ENCODE data around the gene ZBTB24.

ZBTB24 gene

GRCh38 chr6:109455437-109456110 is 27.4 kb downstream of the ZBTB24 start, which contains the start of gene MICAL1:
MICAL1 (minus strand) TSS chr6:109455772; CDS start chr6:109454196, 1,576 bp downstream.
- DNase-seq, result peak; percentile 84
- H3K27ac Mint-ChIP-seq, result peak within 1 kb of the TSS; percentile 100
- H3K9me3 Mint-ChIP-seq, result no peaks in the 10 kb centered on the region
- peaks cover 43 to 81% of the 10 kb centered on the region in 2 donors for H3K4me1 Mint-ChIP-seq
- peak; percentile 64 to 66 for ATAC-seq (replicated peaks)
- peak within 1 kb of the TSS; percentile 93 to 96 for H3K4me3 Mint-ChIP-seq
- H3K36me3 Mint-ChIP-seq, result peaks cover 22 to 54% of the 10 kb centered on the region in 2 donors
- no peaks in the 10 kb centered on the region for H3K27me3 Mint-ChIP-seq

DNA sequence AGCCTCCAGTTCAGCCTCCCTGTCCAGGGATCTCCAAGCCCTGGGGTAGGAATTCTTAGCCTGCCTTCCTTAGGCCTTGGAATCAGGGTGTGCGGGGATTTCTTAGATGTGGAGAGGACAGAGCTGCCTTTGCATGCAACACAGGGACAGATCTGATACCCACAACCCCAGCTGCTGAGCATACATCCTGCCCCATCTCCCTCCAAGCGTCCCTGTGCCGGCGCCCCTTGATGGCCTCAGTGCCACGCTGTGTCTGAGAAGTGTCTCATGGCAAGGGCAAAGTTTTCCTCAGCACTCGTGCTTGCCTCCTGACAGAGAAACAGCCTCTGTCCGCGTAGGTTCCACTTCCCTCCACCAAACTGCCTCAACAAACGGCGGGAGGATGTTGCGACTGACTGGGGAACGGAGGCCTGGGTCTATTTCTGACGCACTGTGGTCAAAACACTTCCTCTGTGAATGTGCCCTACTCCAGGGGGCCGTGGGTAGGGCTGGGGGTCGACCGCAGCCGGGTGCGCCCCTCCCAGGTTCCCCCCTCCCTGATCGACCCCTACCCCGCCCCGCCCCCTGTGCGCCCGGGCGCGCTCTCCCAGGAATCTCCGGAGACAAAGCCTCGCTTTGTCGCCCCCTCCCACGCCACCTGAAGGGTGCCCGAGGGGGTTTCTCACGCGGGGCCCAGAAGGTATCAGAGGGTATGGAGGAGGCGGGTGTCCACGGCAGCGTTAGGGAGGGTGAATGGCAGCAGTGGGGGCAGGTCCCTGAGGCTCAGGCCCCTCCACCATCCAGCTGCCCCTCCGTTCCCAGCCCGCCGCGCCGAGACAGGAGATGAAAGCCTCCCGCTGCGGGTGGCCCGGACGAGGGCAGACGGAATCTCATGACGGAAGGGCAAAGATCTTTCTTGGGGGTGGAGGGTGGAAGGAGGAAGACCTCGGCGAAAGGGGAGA is 28.3 kb downstream of the ZBTB24 start:
- peak overlapping the region; percentile 100 for H3K27ac Mint-ChIP-seq
- peaks cover 27 to 58% of the 10 kb centered on the region in 2 donors for H3K36me3 Mint-ChIP-seq
- peak; percentile 86 for DNase-seq
- H3K9me3 Mint-ChIP-seq, result no peaks in the 10 kb centered on the region
- H3K4me3 Mint-ChIP-seq, result peak overlapping the region; percentile 93 to 96
- no peaks in the 10 kb centered on the region for H3K27me3 Mint-ChIP-seq
- H3K4me1 Mint-ChIP-seq, result peaks cover 48 to 82% of the 10 kb centered on the region in 2 donors
- ATAC-seq (replicated peaks), result peak; percentile 62 to 64

- Mint-ChIP-seq H3K27me3 (no peaks in the 10 kb centered on the region), H3K4me3 (peak overlapping the region; percentile 93 to 96), H3K27ac (peak overlapping the region; percentile 100), H3K36me3 (peaks cover 30 to 63% of the 10 kb centered on the region in 2 donors), H3K9me3 (no peaks in the 10 kb centered on the region), H3K4me1 (peaks cover 45 to 82% of the 10 kb centered on the region in 2 donors)
- DNase-seq (no peak), ATAC-seq (replicated peaks) (no peak)
Measured at GRCh38 chr6:109453594-109454495, 29.2 kb downstream of the ZBTB24 start.

- peaks cover 34 to 65% of the 10 kb centered on the region in 2 donors for H3K36me3 Mint-ChIP-seq
- H3K9me3 Mint-ChIP-seq, result no peaks in the 10 kb centered on the region
- H3K4me1 Mint-ChIP-seq, result peaks cover 47 to 82% of the 10 kb centered on the region in 2 donors
- no peak for DNase-seq
- H3K4me3 Mint-ChIP-seq, result peak overlapping the region; percentile 93 to 96
- ATAC-seq (replicated peaks), result no peak
- peak overlapping the region; percentile 76 for H3K27ac Mint-ChIP-seq
- no peaks in the 10 kb centered on the region for H3K27me3 Mint-ChIP-seq
Measured at GRCh38 chr6:109453156-109453555, 29.9 kb downstream of the ZBTB24 start.

- H3K4me3 Mint-ChIP-seq, result peak overlapping the region in 1 of 2 donors; percentile 25
- ATAC-seq (replicated peaks) (no peak), DNase-seq (no peak)
- no peaks in the 10 kb centered on the region for H3K9me3 Mint-ChIP-seq
- H3K36me3 Mint-ChIP-seq, result peaks cover 40 to 70% of the 10 kb centered on the region in 2 donors
- peak overlapping the region; percentile 76 for H3K27ac Mint-ChIP-seq
- H3K4me1 Mint-ChIP-seq, result peaks cover 52 to 78% of the 10 kb centered on the region in 2 donors
- no peaks in the 10 kb centered on the region for H3K27me3 Mint-ChIP-seq
Measured at GRCh38 chr6:109452181-109452580, 30.8 kb downstream of the ZBTB24 start.

DNA sequence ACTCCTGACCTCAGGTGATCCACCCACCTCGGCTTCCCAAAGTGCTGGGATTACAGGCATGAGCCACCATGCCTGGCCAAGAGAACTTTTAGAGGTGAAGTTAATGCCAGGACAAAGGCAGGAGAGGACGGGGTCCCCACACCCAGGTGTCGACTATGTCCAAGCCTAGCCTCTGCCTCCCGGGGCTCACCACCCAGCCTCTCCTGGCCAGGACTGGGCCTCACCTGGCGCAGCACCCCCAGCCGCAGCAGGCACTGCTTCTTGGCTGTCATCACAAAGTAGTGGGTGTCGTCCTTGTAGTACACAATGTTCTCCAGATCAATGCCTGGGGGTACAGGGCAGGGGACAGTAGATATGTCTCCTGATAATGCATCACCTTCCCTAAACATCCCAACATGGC is 31.6 kb downstream of the ZBTB24 start:
- Mint-ChIP-seq H3K4me1 (peaks cover 49 to 76% of the 10 kb centered on the region in 2 donors), H3K36me3 (peaks cover 45 to 68% of the 10 kb centered on the region in 2 donors), H3K9me3 (no peaks in the 10 kb centered on the region), H3K27me3 (no peaks in the 10 kb centered on the region), H3K27ac (peak overlapping the region; percentile 76), H3K4me3 (no peak overlapping the region)
- no peak for DNase-seq
- ATAC-seq (replicated peaks), result no peak

DNA sequence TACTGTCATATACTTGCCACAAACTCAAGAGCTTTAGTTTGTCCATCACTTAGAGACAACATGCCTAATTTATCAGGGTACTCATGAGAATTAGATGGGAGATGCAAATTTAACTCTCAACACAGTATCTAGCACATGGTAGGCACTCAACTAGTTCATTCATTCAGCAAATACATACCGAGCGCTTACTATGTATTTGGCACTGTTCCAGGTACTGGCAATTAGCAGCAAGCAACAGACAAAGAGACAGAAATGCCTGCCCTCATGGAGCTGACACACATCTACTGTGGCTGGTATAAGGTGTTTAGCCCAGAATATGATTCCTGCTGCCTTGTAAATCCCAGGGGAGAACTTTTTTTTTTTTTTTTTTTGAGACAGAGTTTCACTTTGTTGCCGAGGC is 32.2 kb downstream of the ZBTB24 start:
- H3K4me1 Mint-ChIP-seq, result peaks cover 49 to 77% of the 10 kb centered on the region in 2 donors
- peak overlapping the region; percentile 47 for H3K27ac Mint-ChIP-seq
- no peaks in the 10 kb centered on the region for H3K27me3 Mint-ChIP-seq
- no peak for DNase-seq
- H3K9me3 Mint-ChIP-seq, result no peaks in the 10 kb centered on the region
- ATAC-seq (replicated peaks), result no peak
- H3K4me3 Mint-ChIP-seq, result peak overlapping the region; percentile 8 to 14
- H3K36me3 Mint-ChIP-seq, result peaks cover 45 to 74% of the 10 kb centered on the region in 2 donors

DNA sequence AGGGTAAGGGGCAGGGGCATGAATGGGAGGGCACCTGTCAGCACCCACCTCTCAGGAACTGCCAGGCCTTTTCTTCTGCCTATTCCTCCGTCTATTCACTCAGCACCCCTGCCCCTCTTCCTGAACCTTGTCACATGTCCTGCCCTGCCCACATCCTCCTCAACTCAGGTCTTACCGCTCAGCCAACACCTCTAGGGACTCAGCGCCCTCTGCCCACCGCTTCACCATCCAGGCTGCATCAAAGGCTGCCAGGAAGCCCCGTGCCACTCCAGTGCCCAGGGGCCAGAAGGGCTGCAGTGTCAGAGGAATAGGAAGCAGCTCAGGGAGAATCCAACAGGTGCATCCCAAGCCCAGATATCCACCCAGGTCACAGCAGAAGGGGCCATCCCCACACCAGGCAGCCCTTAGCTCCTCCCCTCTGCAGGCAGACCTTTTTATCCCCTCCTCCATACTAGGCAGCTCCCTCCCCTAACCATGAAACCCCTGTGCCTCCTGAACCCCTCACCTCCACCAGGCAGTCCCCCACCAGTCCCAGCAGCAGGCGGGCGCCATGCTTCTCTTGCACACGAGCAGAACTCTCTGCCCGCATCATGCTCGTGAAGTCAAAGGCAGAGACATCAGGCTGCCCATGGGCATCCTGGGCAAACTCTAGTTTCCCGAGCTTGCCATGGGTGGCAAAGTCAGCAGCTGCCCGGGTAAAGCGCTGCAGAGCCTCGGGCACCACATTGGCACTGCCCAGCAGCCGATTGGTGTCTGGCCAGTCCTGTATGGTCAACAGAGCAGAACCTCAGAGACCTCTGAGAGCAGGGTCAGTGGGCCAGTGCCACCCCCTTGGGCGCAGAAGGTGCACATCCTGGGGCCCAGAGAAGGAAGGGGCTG is 33.0 kb downstream of the ZBTB24 start:
- no peaks in the 10 kb centered on the region for H3K27me3 Mint-ChIP-seq
- no peaks in the 10 kb centered on the region for H3K9me3 Mint-ChIP-seq
- H3K4me3 Mint-ChIP-seq, result peak overlapping the region; percentile 69 to 70
- peaks cover 55 to 83% of the 10 kb centered on the region in 2 donors for H3K4me1 Mint-ChIP-seq
- H3K36me3 Mint-ChIP-seq, result peaks cover 49 to 78% of the 10 kb centered on the region in 2 donors
- DNase-seq, result no peak
- ATAC-seq (replicated peaks), result peak; percentile 15 to 16
- peak overlapping the region; percentile 89 for H3K27ac Mint-ChIP-seq

- ATAC-seq (replicated peaks) (no peak), DNase-seq (no peak)
- no peaks in the 10 kb centered on the region for H3K9me3 Mint-ChIP-seq
- H3K4me1 Mint-ChIP-seq, result peaks cover 58 to 85% of the 10 kb centered on the region in 2 donors
- H3K4me3 Mint-ChIP-seq, result peak overlapping the region; percentile 69 to 70
- H3K27me3 Mint-ChIP-seq, result no peaks in the 10 kb centered on the region
- peak overlapping the region; percentile 89 for H3K27ac Mint-ChIP-seq
- H3K36me3 Mint-ChIP-seq, result peaks cover 49 to 75% of the 10 kb centered on the region in 2 donors
Measured at GRCh38 chr6:109449064-109449794, 33.8 kb downstream of the ZBTB24 start.

GRCh38 chr6:109448615-109449014 is 34.4 kb downstream of the ZBTB24 start:
- peaks cover 45 to 70% of the 10 kb centered on the region in 2 donors for H3K36me3 Mint-ChIP-seq
- H3K4me1 Mint-ChIP-seq, result peaks cover 56 to 82% of the 10 kb centered on the region in 2 donors
- H3K4me3 Mint-ChIP-seq, result peak overlapping the region in 1 of 2 donors; percentile 47
- H3K9me3 Mint-ChIP-seq, result no peaks in the 10 kb centered on the region
- H3K27ac Mint-ChIP-seq, result peak overlapping the region; percentile 89
- no peaks in the 10 kb centered on the region for H3K27me3 Mint-ChIP-seq
- ATAC-seq (replicated peaks) (no peak), DNase-seq (no peak)

DNA sequence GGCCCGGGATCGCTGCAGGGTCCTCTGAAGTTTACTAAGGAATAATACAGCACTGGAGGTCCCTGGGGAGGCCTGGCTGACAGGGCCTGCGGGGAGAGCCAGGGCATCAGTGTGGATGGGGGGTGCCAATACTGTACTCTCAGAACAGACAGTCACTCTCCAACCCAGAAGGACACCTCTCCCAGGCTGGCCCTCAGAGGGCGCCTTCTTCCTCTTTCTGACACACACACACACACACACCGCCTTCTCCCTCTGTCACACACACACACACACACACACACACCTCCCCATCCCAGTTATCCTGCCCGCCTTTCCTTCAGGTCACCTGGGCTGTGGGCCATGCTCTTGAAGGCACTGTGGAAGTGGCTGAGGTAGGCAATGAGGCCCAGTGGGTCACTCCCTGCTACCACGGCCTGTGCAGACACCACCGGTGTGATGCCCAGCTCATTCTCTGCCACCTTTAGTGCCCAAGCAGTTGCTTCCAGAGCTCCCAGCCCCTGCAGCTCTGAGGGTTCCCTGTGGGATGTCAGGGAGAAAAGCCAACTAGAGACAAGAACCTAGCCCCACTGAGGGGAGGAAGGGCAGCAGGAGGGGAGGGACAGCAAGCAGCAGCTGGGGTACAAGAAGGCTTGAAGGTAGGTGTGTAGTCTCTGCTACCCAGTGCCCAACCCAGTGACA is 35.0 kb downstream of the ZBTB24 start:
- ATAC-seq (replicated peaks) (peak; percentile 26 to 44), DNase-seq (no peak)
- H3K36me3 Mint-ChIP-seq, result peaks cover 49 to 74% of the 10 kb centered on the region in 2 donors
- no peaks in the 10 kb centered on the region for H3K9me3 Mint-ChIP-seq
- no peaks in the 10 kb centered on the region for H3K27me3 Mint-ChIP-seq
- peak overlapping the region; percentile 89 for H3K27ac Mint-ChIP-seq
- no peak overlapping the region for H3K4me3 Mint-ChIP-seq
- H3K4me1 Mint-ChIP-seq, result peaks cover 59 to 82% of the 10 kb centered on the region in 2 donors

DNA sequence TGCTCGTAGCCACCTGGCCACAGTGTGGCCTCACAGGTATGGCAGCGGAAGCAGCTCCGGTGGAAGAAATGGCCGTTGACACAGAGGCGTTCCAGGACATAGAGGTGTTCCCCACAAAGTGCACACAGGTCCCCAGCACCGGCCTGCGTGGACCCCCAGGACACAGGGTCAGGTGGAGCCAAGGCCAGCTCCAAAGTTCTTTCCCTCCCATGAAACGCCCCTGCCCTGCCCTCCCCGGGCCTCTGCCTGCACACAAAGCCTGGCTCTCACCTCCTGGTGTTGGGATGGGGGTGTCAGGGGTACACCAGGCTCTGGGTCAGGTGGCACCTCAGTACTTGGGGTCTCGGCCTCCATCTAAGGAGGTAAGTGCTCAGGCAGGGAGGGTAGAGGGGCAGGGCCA is 35.9 kb downstream of the ZBTB24 start:
- peak overlapping the region; percentile 76 for H3K27ac Mint-ChIP-seq
- H3K9me3 Mint-ChIP-seq, result no peaks in the 10 kb centered on the region
- H3K4me1 Mint-ChIP-seq, result peaks cover 64 to 84% of the 10 kb centered on the region in 2 donors
- peaks cover 50 to 75% of the 10 kb centered on the region in 2 donors for H3K36me3 Mint-ChIP-seq
- no peaks in the 10 kb centered on the region for H3K27me3 Mint-ChIP-seq
- ATAC-seq (replicated peaks) (no peak), DNase-seq (no peak)
- no peak overlapping the region for H3K4me3 Mint-ChIP-seq

Measured in stimulated activated naive B cell treated with anti-CD40 and anti-IgM and Interleukin-4, amounts not matched to agents 10 μg/mL and 1 μg/mL and 100 μg/mL, for 72 hours (primary cell).